Keratinocyte (primary cell): ENCODE data around the gene TGFBRAP1. TPM values are rescaled to one million over a fixed set of nuclear protein-coding genes. Genes with fewer than 3 reads are reported as not detected.
A peak's percentile ranks its signal among the peaks of the same experiment; 100 is the strongest.

Source experiments
- DNase-seq: peaks from one replicate; pipeline ENCODE4 v3.0.0-alpha.2; 2011; ENCODE audit warnings: low read depth, missing footprints, low spot score
- FAIRE-seq: peaks from 2 replicates; lab custom pipeline; 2011; peaks lifted over from hg19 to GRCh38; lab: Jason Lieb, UNC
- H2AFZ ChIP-seq: 2 replicates; pipeline ENCODE4 v1.6.0; 2012; ENCODE audit warnings: low read length, control low read depth, inconsistent platforms; ENCODE audit not compliant: control insufficient read depth
- H3K27ac ChIP-seq: 2 replicates; pipeline ENCODE4 v1.5.1; 2011; ENCODE audit warnings: low read length; ENCODE audit not compliant: control insufficient read depth, insufficient read depth
- H3K27me3 ChIP-seq: 3 replicates; pipeline ENCODE4 v1.6.0; 2011; ENCODE audit warnings: low read length; ENCODE audit not compliant: control insufficient read depth, insufficient read depth; ENCODE audit errors: extremely low read depth
- H3K36me3 ChIP-seq, 2 experiments: 2 replicates in 1 of 2; 3 replicates in 1 of 2; pipeline ENCODE4 v1.5.1; 2011; ENCODE audit warnings: low read length in 2 of 2, mild to moderate bottlenecking in 1 of 2; ENCODE audit not compliant: control insufficient read depth in 2 of 2, insufficient read depth in 2 of 2; ENCODE audit errors: extremely low read depth in 1 of 2
- H3K4me1 ChIP-seq: 3 replicates; pipeline ENCODE4 v1.5.1; 2011; ENCODE audit warnings: low read length; ENCODE audit not compliant: control insufficient read depth, insufficient read depth; ENCODE audit errors: extremely low read depth
- H3K4me2 ChIP-seq: 3 replicates; pipeline ENCODE4 v1.6.0; 2011; ENCODE audit warnings: low read depth, low read length; ENCODE audit not compliant: control insufficient read depth, insufficient read depth; ENCODE audit errors: extremely low read depth
- H3K4me3 ChIP-seq, 3 experiments: fragments of 200-600 bp in 1 of 3; sonication (generic) in 1 of 3; 2 replicates in 2 of 3; 3 replicates in 1 of 3; pipeline ENCODE4 v1.5.1; 2011 to 2016; ENCODE audit warnings: low read length in 3 of 3, mild to moderate bottlenecking in 3 of 3, control low read depth in 2 of 3, inconsistent platforms in 1 of 3, low read depth in 1 of 3, mixed read lengths in 1 of 3, mixed run types in 1 of 3, moderate library complexity in 1 of 3; ENCODE audit not compliant: control insufficient read depth in 2 of 3, insufficient read depth in 2 of 3; ENCODE audit errors: extremely low read depth in 1 of 3
- H3K79me2 ChIP-seq: 2 replicates; pipeline ENCODE4 v1.6.0; 2012; ENCODE audit warnings: low read length; ENCODE audit not compliant: control insufficient read depth, insufficient read depth
- H3K9ac ChIP-seq: 3 replicates; pipeline ENCODE4 v1.6.0; 2011; ENCODE audit warnings: low read length; ENCODE audit not compliant: control insufficient read depth, insufficient read depth; ENCODE audit errors: extremely low read depth
- H3K9me1 ChIP-seq: 3 replicates; pipeline ENCODE4 v1.6.0; 2011; ENCODE audit warnings: low read length; ENCODE audit not compliant: control insufficient read depth, insufficient read depth; ENCODE audit errors: extremely low read depth
- H3K9me3 ChIP-seq: 2 replicates; pipeline ENCODE4 v1.5.1; 2012; ENCODE audit warnings: low read depth, low read length; ENCODE audit not compliant: control insufficient read depth
- H4K20me1 ChIP-seq: 3 replicates; pipeline ENCODE4 v1.6.0; 2011; ENCODE audit warnings: low read length; ENCODE audit not compliant: control insufficient read depth, insufficient read depth; ENCODE audit errors: extremely low read depth
- EZH2 ChIP-seq: IDR thresholded peaks from one replicate; pipeline ENCODE4 v1.6.1; 2012; ENCODE audit warnings: inconsistent platforms, mild to moderate bottlenecking, low read length, moderate library complexity
- dilution Hi-C: fragments of 300-500 bp; cut with MboI; formaldehyde crosslinking; loops from one replicate; pipeline ENCODE4 v1.7.0; 2020; ENCODE audit warnings: low sequenced_read_pairs; ENCODE audit not compliant: extremely low pct_ligation_motif_present
- polyA plus RNA-seq, 5 experiments: library from polyadenylated mRNA; depleted of rRNA in 3 of 5; stranded (reverse) in 3 of 5; stranded (forward) in 1 of 5; unstranded in 1 of 5; fragments of >200 nt; gene quantifications; 1 replicate in 1 of 5; 2 replicates in 3 of 5; 3 replicates in 1 of 5; pipeline versions ENCODE4 v1.2.1 to v1.2.3, GENCODE V29; 2011 to 2012; ENCODE audit warnings: missing spikeins in 2 of 5, low read depth in 1 of 5, low replicate concordance in 1 of 5
- TF ChIP-seq, protein P1 (sequence below), 3 experiments: IDR thresholded peaks in 1 of 3; conservative IDR thresholded peaks in 1 of 3; optimal IDR thresholded peaks in 1 of 3; 2 replicates in 2 of 3; 3 replicates in 1 of 3; pipeline versions ENCODE3 to v1.5.1; 2011; ENCODE audit warnings: low read length in 3 of 3, mild to moderate bottlenecking in 3 of 3, moderate library complexity in 2 of 3, control low read depth in 1 of 3, inconsistent platforms in 1 of 3; ENCODE audit not compliant: insufficient read depth in 2 of 3; ENCODE audit errors: extremely low read depth in 1 of 3

Gene TGFBRAP1
- polyA plus RNA-seq, 1 donor (not counting 4 experiments of a cell fraction or from before 2014, with no cell fraction given) = 9.3 TPM

DNA sequence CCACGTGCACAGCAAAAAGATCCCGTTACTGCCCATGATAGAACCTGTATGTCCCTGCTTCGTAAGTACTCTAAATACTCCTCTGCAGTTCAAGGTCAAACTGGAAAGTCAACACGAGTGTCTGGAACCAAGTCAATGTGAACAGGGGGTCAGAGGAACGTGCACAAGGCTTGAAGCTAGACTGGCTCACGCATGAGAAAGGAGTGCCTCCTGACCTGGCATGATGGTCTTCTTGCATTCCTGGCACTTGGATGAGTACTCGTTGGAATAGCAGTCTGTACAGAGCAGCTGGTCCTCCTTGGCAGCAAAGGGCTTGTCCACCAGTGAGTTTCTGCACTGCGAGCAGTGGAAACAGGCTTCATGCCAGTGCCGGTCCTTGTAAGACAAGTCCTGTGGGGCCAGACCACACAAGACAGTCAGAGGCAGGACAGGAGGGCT is 43.8 kb upstream of the TGFBRAP1 start:
- peak overlapping the region; percentile 4 for H3K9ac ChIP-seq
- TF ChIP-seq EZH2 = no peak
- TF ChIP-seq, protein P1, sequence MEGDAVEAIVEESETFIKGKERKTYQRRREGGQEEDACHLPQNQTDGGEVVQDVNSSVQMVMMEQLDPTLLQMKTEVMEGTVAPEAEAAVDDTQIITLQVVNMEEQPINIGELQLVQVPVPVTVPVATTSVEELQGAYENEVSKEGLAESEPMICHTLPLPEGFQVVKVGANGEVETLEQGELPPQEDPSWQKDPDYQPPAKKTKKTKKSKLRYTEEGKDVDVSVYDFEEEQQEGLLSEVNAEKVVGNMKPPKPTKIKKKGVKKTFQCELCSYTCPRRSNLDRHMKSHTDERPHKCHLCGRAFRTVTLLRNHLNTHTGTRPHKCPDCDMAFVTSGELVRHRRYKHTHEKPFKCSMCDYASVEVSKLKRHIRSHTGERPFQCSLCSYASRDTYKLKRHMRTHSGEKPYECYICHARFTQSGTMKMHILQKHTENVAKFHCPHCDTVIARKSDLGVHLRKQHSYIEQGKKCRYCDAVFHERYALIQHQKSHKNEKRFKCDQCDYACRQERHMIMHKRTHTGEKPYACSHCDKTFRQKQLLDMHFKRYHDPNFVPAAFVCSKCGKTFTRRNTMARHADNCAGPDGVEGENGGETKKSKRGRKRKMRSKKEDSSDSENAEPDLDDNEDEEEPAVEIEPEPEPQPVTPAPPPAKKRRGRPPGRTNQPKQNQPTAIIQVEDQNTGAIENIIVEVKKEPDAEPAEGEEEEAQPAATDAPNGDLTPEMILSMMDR (optimal IDR thresholded peaks at IDR 0.05 in 1 of 3, IDR thresholded peaks at IDR 0.05 in 1 of 3, conservative IDR thresholded peaks at IDR 0.05 in 1 of 3; ENCODE audit: extremely low read depth in 1 of 3, insufficient read depth in 2 of 3, low read length in 3 of 3) = no peak
- peak overlapping the region; percentile 72 for H3K27ac ChIP-seq
- FAIRE-seq (peak; percentile 48), DNase-seq (no peak)
- H2AFZ ChIP-seq = no peak overlapping the region
- H3K9me1 ChIP-seq = no peaks in the 10 kb centered on the region
- peaks cover 53% of the 10 kb centered on the region for H3K79me2 ChIP-seq
- H3K27me3 ChIP-seq = no peaks in the 10 kb centered on the region
- peaks cover 74% of the 10 kb centered on the region for H3K4me1 ChIP-seq
- H4K20me1 ChIP-seq = peaks cover 10% of the 10 kb centered on the region
- no peaks in the 10 kb centered on the region for H3K9me3 ChIP-seq
- peak overlapping the region; percentile 65 for H3K4me2 ChIP-seq
- dilution Hi-C loops = no loop called here
- peak overlapping the region in 1 of 3 experiments; percentile 14 for H3K4me3 ChIP-seq
- H3K36me3 ChIP-seq = peaks cover 22 to 55% of the 10 kb centered on the region in 2 experiments

- peaks cover 53% of the 10 kb centered on the region for H3K79me2 ChIP-seq
- dilution Hi-C loops = no loop called here
- H3K9ac ChIP-seq = peak overlapping the region; percentile 6
- H3K36me3 ChIP-seq = peaks cover 30 to 62% of the 10 kb centered on the region in 2 experiments
- no peaks in the 10 kb centered on the region for H3K27me3 ChIP-seq
- H3K4me3 ChIP-seq = no peak overlapping the region
- no peak overlapping the region for H2AFZ ChIP-seq
- DNase-seq (no peak), FAIRE-seq (no peak)
- no peaks in the 10 kb centered on the region for H3K9me1 ChIP-seq
- H3K4me1 ChIP-seq = peaks cover 60% of the 10 kb centered on the region
- TF ChIP-seq, protein P1 (optimal IDR thresholded peaks at IDR 0.05 in 1 of 3, IDR thresholded peaks at IDR 0.05 in 1 of 3, conservative IDR thresholded peaks at IDR 0.05 in 1 of 3; ENCODE audit: extremely low read depth in 1 of 3, insufficient read depth in 2 of 3, low read length in 3 of 3) = no peak
- no peak for TF ChIP-seq EZH2
- peaks cover 8% of the 10 kb centered on the region for H4K20me1 ChIP-seq
- H3K4me2 ChIP-seq = peak overlapping the region; percentile 13
- peak overlapping the region; percentile 69 for H3K27ac ChIP-seq
- H3K9me3 ChIP-seq = no peaks in the 10 kb centered on the region
These were observed 42.3 kb upstream of the TGFBRAP1 start for GRCh38 chr2:105371810-105372209.
